RWPE1 (cell line): ENCODE measurements around the gene CEP72.

ENCODE experiments used
- CTCF ChIA-PET: fragments of 350-600 bp; sonication (Branson Sonifier 250); formaldehyde crosslinking; extraction: SDS; loops from one replicate; lab custom pipeline; 2021; lab: Yijun Ruan, JAX
- POLR2A ChIA-PET: fragments of 400-600 bp; formaldehyde crosslinking; extraction: SDS; loops from one replicate; lab custom pipeline; 2020; ENCODE audit warnings: antibody characterized with exemption; ENCODE audit not compliant: low non-redundant PET; lab: Yijun Ruan, JAX
- DNase-seq: peaks from one replicate; pipeline ENCODE4 v3.0.0; 2012; ENCODE audit warnings: low spot score
- H3K27ac ChIP-seq: fragments of 450-650 bp; 2 replicates; pipeline ENCODE4 v1.5.1; 2017
- TF ChIP-seq, protein P1 (sequence below): fragments of 450-650 bp; conservative IDR thresholded peaks from 2 replicates; pipeline ENCODE4 v1.5.1; 2017; ENCODE audit warnings: low read depth, mild to moderate bottlenecking

Gene CEP72

GRCh38 chr5:583645-584044 lies 28.5 kb upstream of the CEP72 start:
- CTCF ChIA-PET, result no interaction called here
- no peak for DNase-seq
- POLR2A ChIA-PET, result no interaction called here
- no peak overlapping the region for H3K27ac ChIP-seq
- TF ChIP-seq, protein P1, sequence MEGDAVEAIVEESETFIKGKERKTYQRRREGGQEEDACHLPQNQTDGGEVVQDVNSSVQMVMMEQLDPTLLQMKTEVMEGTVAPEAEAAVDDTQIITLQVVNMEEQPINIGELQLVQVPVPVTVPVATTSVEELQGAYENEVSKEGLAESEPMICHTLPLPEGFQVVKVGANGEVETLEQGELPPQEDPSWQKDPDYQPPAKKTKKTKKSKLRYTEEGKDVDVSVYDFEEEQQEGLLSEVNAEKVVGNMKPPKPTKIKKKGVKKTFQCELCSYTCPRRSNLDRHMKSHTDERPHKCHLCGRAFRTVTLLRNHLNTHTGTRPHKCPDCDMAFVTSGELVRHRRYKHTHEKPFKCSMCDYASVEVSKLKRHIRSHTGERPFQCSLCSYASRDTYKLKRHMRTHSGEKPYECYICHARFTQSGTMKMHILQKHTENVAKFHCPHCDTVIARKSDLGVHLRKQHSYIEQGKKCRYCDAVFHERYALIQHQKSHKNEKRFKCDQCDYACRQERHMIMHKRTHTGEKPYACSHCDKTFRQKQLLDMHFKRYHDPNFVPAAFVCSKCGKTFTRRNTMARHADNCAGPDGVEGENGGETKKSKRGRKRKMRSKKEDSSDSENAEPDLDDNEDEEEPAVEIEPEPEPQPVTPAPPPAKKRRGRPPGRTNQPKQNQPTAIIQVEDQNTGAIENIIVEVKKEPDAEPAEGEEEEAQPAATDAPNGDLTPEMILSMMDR, result no peak

DNA sequence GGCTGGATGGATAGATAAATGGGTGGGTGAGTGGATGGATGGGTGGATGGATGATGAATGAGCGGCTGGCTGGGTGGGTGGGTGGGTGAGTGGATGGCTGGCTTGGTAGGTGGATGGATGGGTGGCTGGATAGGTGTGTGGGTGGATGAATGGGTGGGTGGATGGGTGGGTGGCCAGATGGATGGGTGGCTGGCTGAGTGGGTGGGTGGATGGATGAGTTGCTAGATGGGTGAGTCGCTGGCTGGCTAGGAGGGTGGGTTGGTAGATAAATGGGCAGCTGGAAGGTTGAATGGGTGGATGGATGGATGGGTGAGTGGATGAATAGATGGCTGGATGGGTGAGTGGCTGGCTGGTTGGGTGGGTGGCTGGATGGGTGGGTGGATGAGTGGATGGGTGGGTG lies 27.9 kb upstream of the CEP72 start:
- POLR2A ChIA-PET, result no interaction called here
- TF ChIP-seq, protein P1, result no peak
- DNase-seq, result no peak
- no peak overlapping the region for H3K27ac ChIP-seq
- CTCF ChIA-PET, result no interaction called here

GRCh38 chr5:584846-585245 lies 27.3 kb upstream of the CEP72 start:
- TF ChIP-seq, protein P1, result no peak
- CTCF ChIA-PET, result no interaction called here
- no peak for DNase-seq
- POLR2A ChIA-PET, result no interaction called here
- H3K27ac ChIP-seq, result no peak overlapping the region

- POLR2A ChIA-PET, result no interaction called here
- no peak for DNase-seq
- no peak overlapping the region for H3K27ac ChIP-seq
- CTCF ChIA-PET, result no interaction called here
- TF ChIP-seq, protein P1, result no peak
Measured at GRCh38 chr5:585556-585955, 26.6 kb upstream of the CEP72 start.

DNA sequence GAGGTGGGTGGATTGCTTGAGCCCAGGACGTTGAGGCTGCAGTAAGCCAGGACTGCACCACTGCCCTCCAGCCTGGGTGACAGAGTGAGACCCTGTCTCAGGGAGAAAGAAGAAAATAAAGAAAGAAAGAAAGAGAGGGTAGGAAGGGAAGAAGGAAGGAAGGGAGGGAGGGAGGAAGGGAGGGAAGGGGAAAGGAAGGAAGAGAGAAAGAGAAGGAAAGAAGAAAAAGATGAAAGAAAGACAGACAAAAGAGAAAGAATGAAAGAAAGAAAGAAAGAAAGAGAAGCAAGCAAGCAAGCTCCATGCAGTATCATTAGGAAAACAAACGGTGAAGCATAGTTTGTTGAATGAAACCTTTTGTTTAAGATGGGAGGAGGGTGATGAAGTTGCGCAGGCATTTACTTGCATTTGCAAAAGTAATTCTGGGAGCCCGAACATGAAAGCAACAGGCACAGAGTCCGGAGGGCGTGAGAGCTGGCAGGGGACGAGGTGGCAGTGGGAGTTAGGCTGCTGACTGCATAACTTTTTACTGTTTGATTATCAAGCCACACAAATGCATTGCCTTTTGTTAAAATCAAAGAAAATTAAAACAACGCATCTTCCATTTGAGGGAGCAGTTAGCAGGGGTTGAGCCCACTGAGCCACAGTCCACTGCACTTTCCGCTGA lies 26.0 kb upstream of the CEP72 start:
- CTCF ChIA-PET, result interaction anchor here (0.6 kb wide), 1 partner anchor 287 kb away, joined by 3 read pairs; no protein-coding TSS in a partner anchor
- TF ChIP-seq, protein P1, result no peak
- H3K27ac ChIP-seq, result no peak overlapping the region
- no peak for DNase-seq
- POLR2A ChIA-PET, result no interaction called here

DNA sequence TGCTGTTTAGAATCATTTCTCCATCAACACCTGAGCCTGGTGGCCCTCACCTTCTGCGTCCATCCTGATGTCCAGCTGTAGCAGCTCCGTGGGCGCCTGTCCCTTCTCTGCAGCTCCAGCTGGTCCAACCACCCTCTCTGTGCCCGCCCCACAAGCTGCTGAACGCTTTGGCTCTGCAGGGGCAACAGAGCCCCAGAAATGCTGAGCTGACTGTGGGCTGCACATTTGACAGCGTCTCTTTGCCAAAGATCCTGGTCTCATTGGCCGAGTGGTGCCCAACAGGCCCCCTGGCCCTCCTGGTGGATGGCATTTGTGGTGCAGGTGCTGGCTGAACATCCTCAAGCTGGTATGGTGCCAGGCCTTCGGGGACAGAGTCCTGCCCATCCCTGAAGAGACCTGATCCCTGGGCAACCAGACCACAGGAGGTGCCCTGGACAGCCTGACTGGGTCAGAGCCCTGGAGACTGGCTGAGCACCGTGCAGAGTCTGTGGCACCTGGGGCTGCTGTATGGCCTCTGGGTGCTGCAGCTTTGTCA lies 25.3 kb upstream of the CEP72 start:
- ChIA-PET POLR2A (no interaction called here), CTCF (interaction anchor here (0.6 to 0.7 kb wide), 2 partner anchors 63 to 287 kb away, joined by 3 read pairs; no protein-coding TSS in a partner anchor)
- no peak overlapping the region for H3K27ac ChIP-seq
- peak; percentile 21 for DNase-seq
- TF ChIP-seq, protein P1, result no peak
